ENCODE results near the gene SHB.
"Not testable (repeated sequence)": the region's sequence is repeated elsewhere in the genome, so short reads cannot be mapped to it uniquely, and the experiment has no call there.

Gene SHB

DNA sequence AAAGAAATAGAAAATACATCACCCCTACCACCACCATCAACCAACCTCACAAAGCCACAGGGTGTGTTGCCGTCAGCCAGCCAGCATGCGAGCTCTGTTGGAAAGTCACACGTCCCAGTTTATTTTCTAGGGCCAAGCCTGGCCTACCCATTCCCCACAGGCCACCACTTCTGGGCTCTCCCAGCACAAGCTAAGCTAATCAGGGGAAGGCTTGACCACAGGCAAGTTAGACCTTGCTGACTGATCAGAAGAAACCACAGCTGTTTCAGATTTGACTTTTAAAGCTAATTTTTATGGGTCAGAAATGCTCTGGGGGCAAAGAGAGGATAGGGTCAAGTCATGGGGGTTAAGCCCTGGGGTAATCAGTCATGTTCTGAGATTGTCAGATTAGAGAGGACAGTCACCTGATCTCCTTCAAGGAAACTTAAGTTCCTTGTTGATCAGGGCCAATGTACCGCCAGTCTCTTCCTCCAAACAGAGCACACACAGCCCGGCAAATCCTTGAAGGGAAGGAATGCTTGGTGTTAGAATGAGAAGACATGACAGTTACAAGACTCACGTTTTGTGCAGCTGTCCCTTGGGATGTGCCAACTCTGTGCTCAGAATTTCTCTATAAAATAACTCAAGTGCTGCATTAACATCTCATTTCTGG, 7.6 kb downstream of the SHB start:
- no peak for DNase-seq

DNA sequence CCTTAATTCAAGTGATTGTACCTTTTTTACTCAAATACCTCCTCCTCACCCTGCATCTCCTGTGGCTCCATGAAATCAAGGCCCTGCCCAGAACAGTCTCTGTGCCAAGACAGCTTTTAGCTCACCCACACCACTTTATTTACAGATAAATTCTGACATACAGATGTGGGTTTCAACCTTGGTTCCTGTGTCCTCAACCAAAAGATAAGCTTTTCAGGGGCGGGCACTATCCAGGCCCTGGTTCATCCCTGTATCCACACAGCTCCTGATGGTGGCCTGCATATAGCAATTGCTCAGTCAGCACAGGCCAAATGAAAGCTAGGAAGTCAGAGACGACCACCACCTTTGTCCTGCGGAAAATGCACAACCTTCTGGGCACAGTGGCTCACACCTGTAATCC, 8.3 kb downstream of the SHB start:
- DNase-seq = no peak

DNA sequence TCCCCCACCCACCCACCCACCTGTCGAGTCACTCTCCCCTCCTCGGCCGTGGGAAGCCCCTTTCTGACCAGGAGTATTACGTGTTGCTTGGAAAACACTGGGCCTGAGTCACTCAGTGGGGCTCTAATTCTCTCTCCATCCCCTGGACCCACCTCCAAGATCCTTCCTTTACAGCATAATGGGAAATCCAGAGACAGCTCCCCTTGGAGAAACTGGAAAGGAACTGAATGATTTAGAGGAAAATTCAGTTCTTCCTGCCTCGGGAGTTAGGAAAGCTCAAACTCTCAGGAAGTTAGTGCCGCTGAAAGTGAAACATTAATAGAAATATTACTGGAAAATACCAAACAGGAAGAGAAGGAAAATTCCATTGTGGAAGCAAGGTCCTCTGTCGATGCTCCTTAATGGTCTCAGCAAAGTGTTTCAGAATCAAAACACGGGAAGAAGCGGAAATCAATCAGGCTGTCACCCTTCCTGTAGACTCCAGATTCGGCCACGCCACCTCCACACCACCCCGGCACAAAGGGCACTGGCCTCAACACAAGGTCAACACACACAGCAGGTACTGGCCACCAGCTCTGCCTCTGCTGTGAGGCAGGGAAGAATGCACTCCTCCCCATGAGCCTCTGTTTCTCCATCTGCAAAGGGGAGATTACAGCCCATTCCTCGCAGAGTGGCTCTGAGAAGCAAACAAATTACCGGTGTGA, 9.6 kb downstream of the SHB start:
- no peak for DNase-seq

DNA sequence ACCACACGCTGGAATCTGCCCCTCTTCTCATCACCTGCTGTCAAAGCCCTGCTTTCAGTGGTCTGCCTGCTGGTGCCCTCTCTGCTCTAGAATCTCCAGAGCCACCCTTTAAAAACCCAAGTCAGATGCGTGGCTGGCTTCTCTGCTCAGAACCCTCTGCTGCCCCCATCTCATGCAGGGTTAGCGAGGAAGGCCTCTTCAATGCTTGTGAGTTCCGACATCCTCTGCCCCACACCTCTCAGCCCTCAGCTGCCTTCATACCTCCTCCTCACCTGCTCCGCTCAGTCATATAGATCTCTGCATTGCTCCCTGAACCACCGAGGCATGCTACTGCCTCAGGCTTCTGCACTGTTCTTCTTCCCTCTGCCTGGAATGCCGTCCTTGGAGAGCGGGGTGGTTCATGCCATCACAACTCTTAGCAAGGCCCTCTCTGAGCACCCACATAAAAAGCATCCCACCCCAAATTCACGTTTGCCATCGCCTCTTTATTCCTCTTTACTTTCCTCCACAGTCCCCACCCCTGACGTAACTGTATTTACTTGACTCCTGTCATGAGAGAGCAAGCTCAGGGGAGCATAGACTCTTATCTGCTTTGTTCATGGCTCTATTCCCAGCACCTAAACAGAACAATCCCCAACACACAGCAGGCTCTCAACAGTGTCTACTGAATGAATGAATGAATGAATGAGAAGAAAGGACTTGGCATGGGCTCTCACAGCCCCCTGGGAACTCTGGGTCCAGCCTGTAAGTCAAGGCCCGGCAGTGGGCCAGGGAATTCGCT, 10.4 kb downstream of the SHB start:
- no peak for DNase-seq

DNA sequence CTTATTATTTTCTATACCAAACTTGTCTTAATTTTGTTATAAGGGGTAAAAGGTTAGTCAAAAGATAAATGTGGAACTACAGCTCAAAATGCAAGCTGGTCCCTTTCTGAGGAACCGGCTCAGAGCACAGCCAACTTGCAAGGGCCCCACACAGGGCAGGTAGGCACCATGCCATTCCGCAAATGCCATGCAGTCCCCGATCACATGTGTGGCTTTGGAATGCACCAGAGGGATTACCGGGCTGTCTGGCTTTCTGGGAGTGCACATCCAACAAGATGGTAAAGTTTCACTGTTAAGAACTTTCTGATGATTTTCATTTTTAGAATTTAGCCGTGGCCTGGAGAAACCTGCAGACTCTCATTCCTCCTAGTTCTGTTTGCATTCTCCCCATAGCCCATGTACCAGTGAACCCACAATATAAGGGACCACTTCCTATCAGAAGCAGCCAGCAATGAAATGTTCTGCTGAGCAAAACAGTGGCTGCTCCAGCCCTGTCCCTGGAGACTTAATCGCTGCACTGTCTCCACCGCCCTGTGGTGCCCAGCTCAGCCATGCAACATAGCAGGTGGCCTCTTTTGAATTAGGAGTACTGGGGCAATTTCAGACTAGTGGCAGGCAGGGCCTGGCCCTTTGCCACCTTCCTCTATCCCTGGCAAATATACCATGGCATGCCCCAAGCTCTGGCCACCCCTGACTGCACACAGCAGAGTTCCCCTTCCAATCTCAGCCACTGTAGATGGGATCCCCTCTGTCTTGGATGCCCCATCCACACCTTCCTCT, 11.4 kb downstream of the SHB start:
- DNase-seq = no peak

DNA sequence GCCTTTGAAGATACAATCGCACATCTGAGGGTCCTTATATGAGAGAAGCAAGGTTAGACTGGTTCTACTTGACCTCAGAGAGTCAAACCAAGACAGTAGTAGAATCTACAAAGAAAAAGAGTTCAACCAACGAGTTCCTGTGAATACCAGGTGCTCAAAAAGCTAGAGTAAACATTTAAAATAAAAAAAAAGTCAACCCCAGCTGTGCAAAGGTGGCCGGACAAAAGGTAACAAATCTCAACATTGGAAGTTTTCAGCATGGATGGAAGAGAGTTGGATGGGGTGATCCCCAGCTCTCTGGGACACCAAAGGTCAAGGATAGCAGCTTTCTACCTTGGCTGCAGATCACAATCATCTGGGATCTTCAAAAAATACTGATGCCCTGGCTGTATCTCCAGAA, 14.4 kb downstream of the SHB start:
- no peak for DNase-seq

DNA sequence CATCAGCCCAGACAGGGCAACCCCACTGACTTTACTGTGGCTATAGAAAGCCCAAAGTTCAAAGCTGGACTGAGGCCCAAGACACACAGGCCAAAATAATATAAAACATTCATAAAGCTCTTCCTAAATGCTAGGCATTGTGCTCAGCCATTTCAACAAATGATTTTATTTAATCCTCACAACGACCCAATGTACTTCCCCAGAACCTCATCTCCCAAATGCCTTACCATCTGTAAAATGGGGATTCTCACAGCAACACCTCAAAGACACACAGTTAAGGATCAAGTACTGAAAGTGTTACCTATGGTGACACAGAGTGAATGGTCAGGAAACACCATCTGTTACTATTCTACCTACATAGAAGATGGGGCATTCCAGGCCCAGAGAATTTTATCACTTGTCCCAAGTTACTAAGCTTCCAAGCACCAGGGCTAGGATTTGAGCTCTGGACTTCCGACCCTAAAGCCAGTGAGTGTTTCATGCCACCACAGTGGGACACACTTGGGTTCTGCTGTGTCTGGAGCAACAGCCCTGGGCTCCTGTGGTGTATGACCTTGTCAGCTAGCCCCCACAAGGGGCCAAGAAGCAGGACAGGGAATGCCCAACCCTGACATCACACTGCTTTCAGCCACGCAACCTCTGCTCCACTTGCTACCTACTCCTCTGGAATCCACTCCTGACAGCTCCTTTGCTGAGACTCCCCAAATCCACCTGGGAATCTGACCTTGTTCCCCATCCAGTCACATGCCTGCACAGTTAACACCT, 15.1 kb downstream of the SHB start:
- DNase-seq = no peak

DNA sequence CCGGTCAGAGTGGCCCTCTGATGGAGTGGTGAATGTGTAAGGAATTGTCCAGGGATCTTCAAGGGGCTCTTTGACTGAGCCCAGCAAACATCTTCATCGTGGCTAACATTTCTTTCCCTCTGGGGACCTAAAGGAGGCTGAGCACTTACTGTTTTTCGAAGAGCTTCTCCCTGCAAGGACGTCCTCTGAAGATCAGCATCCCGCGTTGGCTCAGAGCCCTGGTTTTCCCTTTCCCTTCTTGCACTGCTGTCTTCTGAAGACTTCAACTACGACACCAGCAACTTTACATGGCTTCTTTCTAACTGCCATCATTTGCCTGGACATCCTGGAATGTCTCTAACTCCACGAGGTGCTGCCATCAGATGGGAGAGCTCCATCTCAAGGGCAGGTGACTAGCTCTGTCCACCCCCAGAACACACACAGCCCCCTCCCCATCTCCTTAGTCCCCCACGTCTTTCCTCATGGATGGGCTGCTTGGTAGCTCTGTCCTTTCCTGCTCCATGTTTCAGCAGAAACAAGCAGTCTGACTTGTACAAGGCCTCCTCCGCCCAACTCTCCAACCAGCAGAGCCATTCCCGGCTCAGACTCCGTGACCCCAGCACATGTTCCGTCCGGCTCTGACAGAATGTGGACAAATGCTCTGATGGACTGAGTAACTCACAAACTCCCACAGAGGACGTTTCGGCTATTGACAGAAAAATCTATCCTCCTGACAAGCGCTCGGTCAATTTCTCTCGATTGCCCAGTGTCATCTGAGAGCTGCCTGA, 17.1 kb downstream of the SHB start:
- DNase-seq = no peak

DNA sequence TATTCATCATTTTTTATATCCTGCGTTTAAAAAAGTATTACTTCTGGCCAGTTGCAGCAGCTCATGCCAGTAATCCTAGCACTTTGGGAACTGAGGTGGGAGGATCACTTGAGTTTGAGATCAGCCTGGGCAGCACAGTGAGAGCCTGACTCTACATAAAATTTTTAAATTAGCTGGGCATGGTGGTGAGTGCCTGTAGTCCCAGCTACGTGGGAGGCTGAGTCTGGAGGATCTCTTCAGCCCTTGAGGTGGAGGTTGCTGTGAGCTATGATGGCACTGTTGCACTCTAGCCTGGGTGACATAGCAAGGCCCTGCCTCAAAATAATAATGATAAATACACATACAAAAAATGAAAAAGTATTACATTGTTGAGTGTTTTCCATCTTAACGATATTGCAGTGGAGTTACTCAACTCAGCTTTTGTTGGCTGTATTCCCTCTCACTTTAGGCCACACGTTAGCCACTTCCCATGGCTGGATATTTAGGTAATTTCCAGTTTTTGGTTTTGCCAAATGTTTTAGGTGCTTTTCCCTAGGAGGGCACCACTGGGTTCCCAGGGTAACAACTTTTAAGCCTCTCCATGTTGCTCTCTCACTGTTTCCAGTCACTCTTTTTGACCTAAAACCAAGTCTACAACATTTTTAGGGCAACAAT, 20.6 kb downstream of the SHB start:
- DNase-seq = no peak

DNA sequence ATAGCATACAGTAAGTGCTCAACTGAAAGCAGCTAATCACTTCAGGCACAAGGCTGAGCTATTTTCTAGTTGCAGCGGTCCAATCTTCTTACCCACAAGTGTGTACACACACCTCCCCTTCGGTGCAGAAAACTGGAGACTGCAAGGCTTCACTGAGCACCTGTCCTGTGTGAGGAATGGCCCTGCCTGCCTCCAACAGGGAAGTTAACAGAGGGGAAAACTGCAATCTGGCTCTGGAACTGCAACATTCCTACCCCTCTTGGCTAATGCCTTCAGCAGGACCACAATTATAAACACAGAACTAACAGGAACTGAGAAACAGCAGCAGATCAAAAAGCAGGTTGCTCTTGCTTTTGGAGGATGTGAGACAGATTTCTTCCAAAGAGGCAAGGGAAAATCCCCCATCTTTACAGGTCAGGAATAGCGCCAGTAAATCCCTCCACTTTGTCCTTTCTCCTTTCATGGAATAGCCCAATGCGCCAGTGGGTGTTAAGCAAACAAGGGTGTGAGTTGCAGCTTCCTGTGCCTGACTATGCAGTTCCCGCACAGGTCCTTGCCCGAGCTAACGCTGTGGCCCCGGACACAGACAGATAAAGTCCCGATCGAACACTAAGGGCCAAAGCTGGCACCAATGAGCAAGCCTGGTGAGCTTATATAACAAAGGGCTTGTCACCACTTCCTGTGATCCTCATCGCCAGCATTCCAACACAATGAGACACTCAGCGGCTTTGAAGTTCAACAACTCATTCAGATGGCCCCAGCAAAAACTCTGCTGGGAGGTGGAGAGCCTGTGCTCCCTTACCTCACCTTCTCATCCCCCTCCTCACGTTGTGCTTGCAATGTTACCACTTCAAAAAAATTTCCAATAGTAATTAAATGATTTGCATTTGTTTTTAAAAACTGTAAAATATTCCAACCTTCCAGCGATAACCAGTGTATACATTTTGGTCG, 21.5 kb downstream of the SHB start:
- no peak for DNase-seq

DNA sequence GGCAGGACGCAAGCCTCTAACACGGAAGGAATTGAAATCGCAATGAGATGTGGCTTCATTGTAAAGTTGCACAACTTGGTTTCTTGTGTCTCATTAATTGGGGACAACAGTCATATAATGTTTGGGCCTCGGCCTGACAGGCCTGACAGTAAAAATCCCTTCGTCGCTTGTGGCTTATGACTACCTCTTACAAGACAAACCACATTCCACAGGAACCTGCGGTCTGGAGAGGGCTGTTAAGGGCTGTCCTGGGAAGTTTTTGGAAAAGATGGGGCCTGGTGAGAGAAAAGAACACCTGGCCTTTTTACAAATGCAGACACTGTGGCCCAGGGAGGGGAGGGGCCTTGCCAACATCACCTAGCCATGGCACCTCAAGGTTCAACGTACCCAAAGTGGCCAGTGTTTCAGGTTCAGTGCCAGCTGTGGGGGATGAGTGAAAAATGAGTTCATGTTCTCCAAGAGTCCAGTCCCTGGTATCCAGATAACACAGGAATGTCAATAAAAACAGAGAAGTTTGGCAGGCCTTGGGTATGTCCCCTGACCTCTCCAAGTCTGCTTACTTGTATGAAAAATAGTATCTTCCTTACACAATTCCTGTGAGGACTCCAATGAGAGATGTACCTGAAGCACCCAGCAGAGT, 22.2 kb downstream of the SHB start:
- no peak for DNase-seq

DNA sequence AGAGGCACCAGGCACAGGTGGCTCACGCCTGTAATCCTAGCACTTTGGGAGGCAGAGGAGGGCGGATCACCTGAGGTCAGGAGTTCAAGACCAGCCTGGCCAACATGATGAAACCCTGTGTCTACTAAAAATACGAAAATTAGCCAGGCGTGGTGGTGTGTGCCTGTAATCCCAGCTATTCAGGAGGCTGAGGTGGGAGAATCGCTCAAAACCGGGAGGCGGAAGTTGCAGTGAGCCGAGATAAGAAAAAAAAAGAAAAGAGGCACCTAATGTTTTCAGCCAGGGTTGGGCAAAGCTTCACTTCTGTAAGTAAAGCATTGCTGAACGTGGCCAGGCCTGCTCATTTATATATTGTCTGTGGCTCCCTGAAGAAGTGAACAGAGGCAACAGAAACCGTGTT, 23.1 kb downstream of the SHB start:
- DNase-seq = not testable (repeated sequence)

DNA sequence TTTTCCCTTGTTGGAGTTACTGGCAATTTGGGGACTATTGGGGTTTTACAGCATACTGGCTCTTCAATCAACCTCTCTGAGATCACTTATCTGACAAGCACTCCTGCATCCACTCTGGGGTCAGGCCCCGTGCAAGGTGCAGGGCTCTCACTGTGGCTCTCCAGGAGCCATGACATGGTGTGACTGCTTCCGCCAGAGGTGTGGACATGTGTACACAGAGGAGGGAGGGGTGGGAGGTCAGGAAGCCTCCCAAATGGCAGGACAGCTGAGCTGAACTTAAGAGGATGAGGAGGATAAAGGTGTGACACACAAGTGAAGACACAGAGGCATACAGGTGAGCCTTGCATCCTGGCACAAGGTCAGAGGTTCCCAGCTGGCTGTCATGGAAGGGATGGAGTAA, 24.3 kb downstream of the SHB start:
- no peak for DNase-seq

DNA sequence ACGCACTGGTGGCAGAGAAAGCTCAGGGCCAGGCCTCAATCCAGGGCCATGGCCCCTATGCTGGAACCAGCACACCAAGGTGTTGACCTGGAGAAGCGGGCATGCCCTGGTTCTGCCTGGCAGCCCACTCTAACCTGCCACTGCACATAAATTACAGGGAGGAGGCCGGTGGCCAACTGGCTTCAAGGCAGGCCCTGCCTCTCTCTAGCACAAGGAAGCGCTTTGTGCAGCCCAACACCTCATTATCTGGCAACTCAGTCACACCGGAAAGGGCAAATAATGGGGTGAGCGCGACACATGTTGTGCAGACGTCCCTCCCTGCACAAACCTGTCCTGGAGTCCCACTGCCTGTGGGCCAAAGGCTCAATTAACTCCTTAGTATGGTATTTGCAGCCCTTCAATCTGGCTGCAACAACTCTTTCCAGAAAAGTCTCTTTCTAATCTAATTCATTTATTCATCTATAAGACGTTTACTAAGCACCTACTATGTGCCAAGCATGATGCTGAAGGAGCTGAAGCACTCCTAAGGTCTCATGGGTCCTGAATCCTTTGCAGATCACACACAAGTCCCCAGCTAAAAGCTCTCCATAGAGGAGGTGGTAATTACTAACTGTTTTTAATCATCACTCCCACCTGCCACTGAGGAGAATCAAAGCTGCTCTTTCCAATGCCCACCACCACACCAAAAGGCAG, 24.9 kb downstream of the SHB start:
- no peak for DNase-seq

DNA sequence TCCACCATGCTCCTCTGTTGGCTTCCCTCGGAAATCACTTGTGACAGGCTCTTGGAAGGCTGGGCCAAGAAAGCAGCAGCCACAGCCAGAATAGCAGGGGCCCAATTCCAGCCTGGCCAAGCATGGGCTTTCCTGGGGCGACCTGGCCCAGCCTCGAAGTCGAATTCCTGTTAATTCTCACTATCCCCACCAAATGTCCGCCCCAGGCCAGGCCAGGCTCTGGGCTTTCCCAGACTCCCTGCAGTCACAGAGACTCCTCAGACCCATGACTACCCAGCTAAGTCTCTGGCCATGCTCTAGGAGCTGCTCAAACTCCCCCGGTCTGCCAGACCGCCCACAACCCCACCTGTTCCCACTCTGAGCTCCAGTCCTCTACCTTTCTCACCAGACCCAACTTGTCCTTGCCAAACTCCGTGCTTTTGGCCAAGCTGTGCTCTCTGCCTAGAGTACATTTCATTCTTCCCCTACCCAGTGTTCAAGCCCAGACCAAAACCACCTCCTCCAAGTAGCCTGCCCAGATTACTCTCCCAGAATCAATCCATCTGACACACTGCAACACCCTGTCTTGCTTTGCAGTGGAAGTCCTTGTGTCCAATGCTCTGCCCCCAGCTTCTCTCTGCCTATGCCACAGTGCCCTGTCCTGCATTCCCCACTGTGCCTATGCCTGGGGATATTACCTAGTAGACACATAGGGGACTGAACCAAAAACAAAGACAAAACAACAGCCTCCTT, 26.2 kb downstream of the SHB start:
- no peak for DNase-seq

DNA sequence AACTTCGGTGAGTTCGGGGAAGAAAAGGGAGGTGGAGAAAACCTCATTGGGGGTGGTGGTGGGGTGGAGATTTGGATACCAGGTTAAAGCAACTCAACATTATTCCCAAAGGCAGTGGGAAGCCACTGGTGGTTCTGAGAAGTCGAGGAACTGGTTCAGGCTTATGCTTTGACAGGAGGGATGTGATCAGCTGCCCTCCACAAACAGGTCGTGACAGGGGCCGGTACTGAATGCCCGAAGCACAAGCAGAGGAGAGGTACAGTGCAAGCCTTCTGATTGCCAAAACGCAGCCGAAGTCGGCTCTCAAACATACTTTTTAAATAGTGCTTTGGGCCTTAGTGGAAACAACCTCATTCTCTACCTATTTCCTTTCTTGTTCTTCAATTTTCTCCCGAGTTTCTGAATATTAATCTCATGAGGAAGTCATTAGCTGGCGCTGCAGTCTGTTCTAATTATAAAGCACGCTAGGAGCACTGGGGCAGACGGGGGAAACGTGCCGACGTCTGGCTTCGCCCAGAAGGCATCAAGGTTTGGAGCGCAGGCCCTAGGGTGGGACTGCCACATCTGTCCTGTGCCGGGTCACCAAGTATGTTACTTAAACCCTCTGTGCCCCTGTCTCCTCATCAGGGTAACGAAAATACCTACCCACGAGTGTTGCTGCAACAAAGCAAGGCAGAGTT, 27.3 kb downstream of the SHB start:
- no peak for DNase-seq

DNA sequence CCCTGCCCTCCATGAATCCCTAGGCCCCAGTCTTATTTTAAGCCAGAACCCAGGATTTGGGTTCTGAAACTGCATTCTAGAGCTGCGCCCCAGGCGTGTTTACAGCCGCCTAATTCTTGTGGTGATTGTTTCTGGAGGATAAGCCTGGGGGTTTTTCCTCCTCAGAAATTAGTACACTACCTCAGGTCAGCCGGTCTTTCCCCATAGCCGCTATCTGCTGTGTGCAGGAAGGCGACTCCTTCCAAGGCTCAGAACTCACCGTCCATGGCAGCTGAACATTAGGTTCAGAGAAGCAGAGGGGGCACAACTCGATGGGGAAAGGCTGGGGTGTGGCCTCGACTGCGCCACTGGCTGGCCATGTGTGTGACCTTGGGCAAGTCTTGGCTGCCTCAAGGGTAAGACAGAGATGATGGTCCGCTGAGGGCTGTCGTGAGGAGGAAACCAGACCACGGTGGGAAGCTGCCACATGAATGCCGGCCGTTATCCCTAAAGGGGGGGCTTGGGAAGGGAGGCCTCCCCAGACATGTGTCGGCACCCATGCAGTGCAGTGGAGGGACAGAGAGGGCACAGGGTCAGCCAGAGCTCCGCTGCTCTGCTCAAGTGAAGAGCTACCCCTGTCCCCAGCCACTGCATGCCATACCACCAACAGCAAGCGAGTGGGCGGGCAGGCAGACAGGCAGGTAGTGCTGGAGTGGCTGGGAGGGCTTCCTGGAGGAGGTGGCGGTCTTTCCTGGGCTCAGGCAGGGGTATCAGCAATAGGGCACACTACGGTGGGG, 28.9 kb downstream of the SHB start:
- no peak for DNase-seq

Measured in NCI-H1417 treated with DMSO at 0.1 percent for 48 hours (cell line).